H9 (cell line): ENCODE measurements around the gene ERP27. TPM values are rescaled to one million over a fixed set of nuclear protein-coding genes. Genes with fewer than 3 reads are reported as not detected.

ENCODE experiments used
- DNase-seq: peaks from one replicate; pipeline ENCODE4 v3.0.0-alpha.2; 2017
- H2AFZ ChIP-seq: one replicate; pipeline ENCODE4 v1.6.1; 2013; ENCODE audit warnings: mild to moderate bottlenecking, low read length, control low read depth, moderate library complexity
- H2AK5ac ChIP-seq: 2 replicates; pipeline ENCODE4 v1.6.1; 2013; ENCODE audit warnings: low read length, control low read depth, mixed read lengths; ENCODE audit not compliant: insufficient read length
- H2BK120ac ChIP-seq: one replicate; pipeline ENCODE4 v1.6.1; 2013; ENCODE audit warnings: low read depth, mild to moderate bottlenecking, low read length, control low read depth, inconsistent platforms; ENCODE audit not compliant: poor library complexity, severe bottlenecking
- H2BK12ac ChIP-seq: 2 replicates; pipeline ENCODE4 v1.6.1; 2013; ENCODE audit warnings: low read length, control low read depth, mixed read lengths, low read depth; ENCODE audit not compliant: insufficient read length
- H2BK15ac ChIP-seq: 2 replicates; pipeline ENCODE4 v1.6.1; 2013; ENCODE audit warnings: low read depth, low read length, control low read depth
- H2BK20ac ChIP-seq: one replicate; pipeline ENCODE4 v1.6.1; 2013; ENCODE audit warnings: low read depth, mild to moderate bottlenecking, low read length, control low read depth, inconsistent platforms; ENCODE audit not compliant: poor library complexity, severe bottlenecking
- H2BK5ac ChIP-seq: 2 replicates; pipeline ENCODE4 v1.6.1; 2013; ENCODE audit warnings: low read length, control low read depth, mixed read lengths; ENCODE audit not compliant: insufficient read length
- H3K14ac ChIP-seq: 2 replicates; pipeline ENCODE4 v1.6.1; 2013; ENCODE audit warnings: low read length, control low read depth; ENCODE audit not compliant: insufficient read depth
- H3K18ac ChIP-seq: 2 replicates; pipeline ENCODE4 v1.6.1; 2013; ENCODE audit warnings: low read depth, mild to moderate bottlenecking, mixed read lengths, low read length, control low read depth; ENCODE audit not compliant: insufficient read length
- H3K23ac ChIP-seq: 2 replicates; pipeline ENCODE4 v1.6.1; 2013; ENCODE audit warnings: low read length, control low read depth, mixed read lengths, low read depth; ENCODE audit not compliant: insufficient read length
- H3K23me2 ChIP-seq: 2 replicates; pipeline ENCODE4 v1.6.1; 2013; ENCODE audit warnings: low read depth, mild to moderate bottlenecking, mixed read lengths, low read length, control low read depth; ENCODE audit not compliant: insufficient read length, poor library complexity, severe bottlenecking
- H3K27ac ChIP-seq: 2 replicates; pipeline ENCODE4 v1.5.1; 2013; ENCODE audit warnings: low read length, control low read depth, mixed read lengths, low read depth; ENCODE audit not compliant: insufficient read length
- H3K27me3 ChIP-seq: 2 replicates; pipeline ENCODE4 v1.6.1; 2013; ENCODE audit warnings: low read length, control low read depth, inconsistent platforms; ENCODE audit not compliant: insufficient read depth
- H3K4ac ChIP-seq: 2 replicates; pipeline ENCODE4 v1.6.1; 2013; ENCODE audit warnings: low read depth, mild to moderate bottlenecking, control low read depth, inconsistent platforms, low read length, moderate library complexity
- H3K4me1 ChIP-seq: 2 replicates; pipeline ENCODE4 v1.6.1; 2013; ENCODE audit warnings: low read length, control low read depth, inconsistent platforms; ENCODE audit not compliant: insufficient read depth
- H3K4me2 ChIP-seq: 2 replicates; pipeline ENCODE4 v1.6.1; 2013; ENCODE audit warnings: low read length, control low read depth, mixed read lengths; ENCODE audit not compliant: insufficient read length, insufficient read depth
- H3K56ac ChIP-seq: 2 replicates; pipeline ENCODE4 v1.6.1; 2013; ENCODE audit warnings: low read depth, mild to moderate bottlenecking, mixed read lengths, low read length, control low read depth; ENCODE audit not compliant: insufficient read length
- H3K79me1 ChIP-seq: 2 replicates; pipeline ENCODE4 v1.6.1; 2013; ENCODE audit warnings: low read depth, mild to moderate bottlenecking, moderate library complexity, low read length, control low read depth, inconsistent platforms; ENCODE audit not compliant: insufficient read depth, poor library complexity, severe bottlenecking
- H3K79me2 ChIP-seq: 2 replicates; pipeline ENCODE4 v1.6.1; 2013; ENCODE audit warnings: low read length, control low read depth, inconsistent platforms; ENCODE audit not compliant: insufficient read depth
- H3K9ac ChIP-seq: 2 replicates; pipeline ENCODE4 v1.6.1; 2013; ENCODE audit warnings: low read length, control low read depth, mixed read lengths; ENCODE audit not compliant: insufficient read length; ENCODE audit errors: extremely low read depth
- H3K9me3 ChIP-seq: one replicate; pipeline ENCODE4 v1.6.1; 2013; ENCODE audit warnings: low read depth, low read length, inconsistent platforms; ENCODE audit not compliant: control insufficient read depth
- H3T11ph ChIP-seq: one replicate; pipeline ENCODE4 v1.6.1; 2013; ENCODE audit warnings: mild to moderate bottlenecking, low read length, control low read depth, inconsistent platforms
- H4K20me1 ChIP-seq: one replicate; pipeline ENCODE4 v1.6.1; 2013; ENCODE audit not compliant: control insufficient read depth, insufficient read length, insufficient read depth
- H4K5ac ChIP-seq: 2 replicates; pipeline ENCODE4 v1.6.1; 2013; ENCODE audit warnings: low read depth, mild to moderate bottlenecking, mixed read lengths, low read length, control low read depth; ENCODE audit not compliant: insufficient read length
- H4K8ac ChIP-seq: replicated peaks from 2 replicates; pipeline ENCODE4 v1.6.1; 2013; ENCODE audit warnings: low read length, control low read depth, mixed read lengths, low read depth; ENCODE audit not compliant: insufficient read length
- H4K91ac ChIP-seq: 2 replicates; pipeline ENCODE4 v1.6.1; 2013; ENCODE audit warnings: low read depth, mild to moderate bottlenecking, moderate library complexity, mixed read lengths, low read length, control low read depth; ENCODE audit not compliant: insufficient read length
- H3K27ac Mint-ChIP-seq, 3 experiments: 2 replicates in 2 of 3; 3 replicates in 1 of 3; pipeline ENCODE4 v1.8.0; 2020 to 2021; ENCODE audit warnings: mixed read lengths in 3 of 3, mild to moderate bottlenecking in 1 of 3, moderate library complexity in 1 of 3
- H3K27me3 Mint-ChIP-seq: 2 replicates; pipeline ENCODE4 v1.8.0; 2021; ENCODE audit warnings: low read depth, mild to moderate bottlenecking, moderate library complexity, mixed read lengths
- H3K36me3 Mint-ChIP-seq, 3 experiments: 2 replicates in 2 of 3; 3 replicates in 1 of 3; pipeline ENCODE4 v1.8.0; 2020 to 2021; ENCODE audit warnings: low read depth in 3 of 3, mixed read lengths in 3 of 3; ENCODE audit not compliant: insufficient read depth in 1 of 3
- H3K4me1 Mint-ChIP-seq, 2 experiments: 2 replicates each; pipeline ENCODE4 v1.8.0; 2020; ENCODE audit warnings: mixed read lengths in 2 of 2
- H3K4me3 Mint-ChIP-seq, 2 experiments: 2 replicates in 1 of 2; 3 replicates in 1 of 2; pipeline ENCODE4 v1.8.0; 2020 to 2021; ENCODE audit warnings: mild to moderate bottlenecking in 2 of 2, mixed read lengths in 2 of 2, moderate library complexity in 1 of 2
- H3K9me3 Mint-ChIP-seq, 2 experiments: 2 replicates in 1 of 2; 3 replicates in 1 of 2; pipeline ENCODE4 v1.8.0; 2020; ENCODE audit warnings: mild to moderate bottlenecking in 2 of 2, mixed read lengths in 2 of 2, moderate library complexity in 1 of 2
- WGBS: extraction: QIAGEN DNeasy Blood & Tissue Kit; methylation state at CpG from one replicate; pipeline ENCODE4 v1.1.7; 2013; ENCODE audit warnings: missing lambda C conversion rate, low lambda C conversion rate, mixed read lengths; ENCODE audit not compliant: insufficient read length; ENCODE audit errors: extremely low coverage; 5-methylcytosine and 5-hydroxymethylcytosine counted together
- total RNA-seq: library from RNA; stranded (reverse); gene quantifications from 2 replicates; pipeline ENCODE4 v1.2.1, GENCODE V29; 2021
- TF ChIP-seq, protein P1 (sequence below): fragments of 200-600 bp; sonication (generic); conservative IDR thresholded peaks from 3 replicates; pipeline ENCODE4 v1.8.0; 2021; ENCODE audit warnings: antibody characterized with exemption, mild to moderate bottlenecking

ERP27 gene
- total RNA-seq, 1 experiment from 2014 or later: not detected

DNA sequence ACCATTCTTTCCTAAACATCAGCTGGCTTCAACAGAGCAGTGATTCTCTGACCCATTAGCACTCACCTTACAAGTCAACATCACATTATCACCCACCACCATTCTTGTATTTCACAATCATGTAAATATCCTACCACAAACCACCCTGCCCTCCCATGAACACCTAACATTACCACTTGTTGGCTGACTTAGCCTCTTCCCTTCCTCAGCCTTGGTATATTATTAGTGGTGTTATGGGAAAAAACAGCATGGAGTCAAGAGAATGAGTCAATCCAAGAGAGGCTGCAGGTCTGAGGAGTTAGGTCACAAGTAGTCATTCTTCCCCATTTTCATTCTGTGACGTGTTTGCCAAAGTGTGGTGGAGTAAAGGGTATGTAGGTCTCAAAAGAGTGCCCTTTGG is 30.4 kb downstream of the ERP27 start:
- Histone ChIP-seq H3K9me3 (no peaks in the 10 kb centered on the region), H4K5ac (no peak overlapping the region), H3K56ac (no peak overlapping the region), H3T11ph (no peak overlapping the region), H3K9ac (no peak overlapping the region), H2BK5ac (no peak overlapping the region), H4K91ac (no peak overlapping the region), H3K4ac (no peak overlapping the region), H2BK20ac (no peak overlapping the region), H3K27ac (no peak overlapping the region), H2AFZ (no peak overlapping the region), H2BK120ac (no peak overlapping the region), H2AK5ac (no peak overlapping the region), H3K4me2 (no peak overlapping the region), H3K4me1 (no peaks in the 10 kb centered on the region), H3K23ac (no peak overlapping the region), H3K27me3 (no peaks in the 10 kb centered on the region), H2BK15ac (no peak overlapping the region), H4K20me1 (no peaks in the 10 kb centered on the region), H2BK12ac (no peak overlapping the region), H4K8ac (no peak overlapping the region), H3K14ac (no peak overlapping the region), H3K79me2 (no peaks in the 10 kb centered on the region), H3K23me2 (no peaks in the 10 kb centered on the region), H3K79me1 (no peaks in the 10 kb centered on the region), H3K18ac (no peak overlapping the region)
- no peaks in the 10 kb centered on the region for H3K36me3 Mint-ChIP-seq
- H3K27ac Mint-ChIP-seq: no peak overlapping the region
- no CpG with 5 or more reads among the region's 1 CpG for WGBS
- no peak for DNase-seq
- no peaks in the 10 kb centered on the region for H3K9me3 Mint-ChIP-seq
- no peaks in the 10 kb centered on the region for H3K4me1 Mint-ChIP-seq
- H3K4me3 Mint-ChIP-seq: no peak overlapping the region
- TF ChIP-seq, protein P1, sequence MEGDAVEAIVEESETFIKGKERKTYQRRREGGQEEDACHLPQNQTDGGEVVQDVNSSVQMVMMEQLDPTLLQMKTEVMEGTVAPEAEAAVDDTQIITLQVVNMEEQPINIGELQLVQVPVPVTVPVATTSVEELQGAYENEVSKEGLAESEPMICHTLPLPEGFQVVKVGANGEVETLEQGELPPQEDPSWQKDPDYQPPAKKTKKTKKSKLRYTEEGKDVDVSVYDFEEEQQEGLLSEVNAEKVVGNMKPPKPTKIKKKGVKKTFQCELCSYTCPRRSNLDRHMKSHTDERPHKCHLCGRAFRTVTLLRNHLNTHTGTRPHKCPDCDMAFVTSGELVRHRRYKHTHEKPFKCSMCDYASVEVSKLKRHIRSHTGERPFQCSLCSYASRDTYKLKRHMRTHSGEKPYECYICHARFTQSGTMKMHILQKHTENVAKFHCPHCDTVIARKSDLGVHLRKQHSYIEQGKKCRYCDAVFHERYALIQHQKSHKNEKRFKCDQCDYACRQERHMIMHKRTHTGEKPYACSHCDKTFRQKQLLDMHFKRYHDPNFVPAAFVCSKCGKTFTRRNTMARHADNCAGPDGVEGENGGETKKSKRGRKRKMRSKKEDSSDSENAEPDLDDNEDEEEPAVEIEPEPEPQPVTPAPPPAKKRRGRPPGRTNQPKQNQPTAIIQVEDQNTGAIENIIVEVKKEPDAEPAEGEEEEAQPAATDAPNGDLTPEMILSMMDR: no peak
- no peaks in the 10 kb centered on the region for H3K27me3 Mint-ChIP-seq
